DOHH2 (cell line): ENCODE results near the gene CDHR3.

Experiments
- H3F3A ChIP-seq: fragments of 200-600 bp; sonication (generic), shearing (Covaris generic); 2 replicates; pipeline ENCODE4 v1.6.0; 2016; ENCODE audit warnings: antibody characterized with exemption, mild to moderate bottlenecking; ENCODE audit not compliant: control insufficient read depth, insufficient read depth
- H3K27ac ChIP-seq: fragments of 200-600 bp; sonication (generic); 2 replicates; pipeline ENCODE4 v1.5.1; 2014; ENCODE audit warnings: low read depth, mild to moderate bottlenecking, low read length, moderate library complexity
- H3K27me3 ChIP-seq: fragments of 200-600 bp; sonication (generic); 2 replicates; pipeline ENCODE4 v1.6.1; 2014; ENCODE audit warnings: mild to moderate bottlenecking, low read length, mixed read lengths; ENCODE audit not compliant: control insufficient read depth
- H3K36me3 ChIP-seq: fragments of 200-600 bp; sonication (generic); 2 replicates; pipeline ENCODE4 v1.6.1; 2014; ENCODE audit warnings: mild to moderate bottlenecking, low read length, moderate library complexity, mixed read lengths; ENCODE audit not compliant: control insufficient read depth
- H3K4me1 ChIP-seq: fragments of 200-600 bp; sonication (generic); 2 replicates; pipeline ENCODE4 v1.6.1; 2014; ENCODE audit warnings: mild to moderate bottlenecking, low read length, mixed read lengths; ENCODE audit not compliant: control insufficient read depth
- H3K4me2 ChIP-seq: fragments of 200-600 bp; sonication (generic); 2 replicates; pipeline ENCODE4 v1.6.0; 2014; ENCODE audit warnings: mild to moderate bottlenecking, low read length, moderate library complexity
- H3K4me3 ChIP-seq: fragments of 200-600 bp; sonication (generic); 2 replicates; pipeline ENCODE4 v1.5.1; 2014; ENCODE audit warnings: mild to moderate bottlenecking, low read length, mixed read lengths
- H3K79me2 ChIP-seq: fragments of 200-600 bp; sonication (generic); 2 replicates; pipeline ENCODE4 v1.6.1; 2014; ENCODE audit warnings: mild to moderate bottlenecking, low read length, mixed read lengths; ENCODE audit not compliant: control insufficient read depth
- H3K9me2 ChIP-seq: fragments of 200-600 bp; sonication (generic); replicated peaks from 2 replicates; pipeline ENCODE4 v1.6.1; 2014; ENCODE audit warnings: mild to moderate bottlenecking, low read length, mixed read lengths; ENCODE audit not compliant: control insufficient read depth
- H3K9me3 ChIP-seq: fragments of 200-600 bp; sonication (generic); 2 replicates; pipeline ENCODE4 v1.6.1; 2014; ENCODE audit warnings: antibody characterized with exemption, low read length, mixed read lengths; ENCODE audit not compliant: control insufficient read depth, insufficient read depth
- H4K20me1 ChIP-seq: fragments of 200-600 bp; sonication (generic); 2 replicates; pipeline ENCODE4 v1.6.0; 2014; ENCODE audit warnings: low read depth, mild to moderate bottlenecking, antibody characterized with exemption, low read length, moderate library complexity; ENCODE audit not compliant: control insufficient read depth, insufficient read depth
- EZH2phosphoT487 ChIP-seq: fragments of 200-600 bp; sonication (generic); IDR thresholded peaks from 2 replicates; pipeline ENCODE4 v1.6.1; 2017; ENCODE audit warnings: borderline replicate concordance, mild to moderate bottlenecking, antibody characterized with exemption, low read length, moderate library complexity, mixed read lengths
- TF ChIP-seq, protein P1 (sequence below): fragments of 200-600 bp; sonication (generic); IDR thresholded peaks from one replicate; pipeline ENCODE4 v1.5.1; 2014; ENCODE audit warnings: antibody characterized with exemption, mild to moderate bottlenecking, low read depth, low read length; ENCODE audit not compliant: poor library complexity, severe bottlenecking

Gene CDHR3

DNA sequence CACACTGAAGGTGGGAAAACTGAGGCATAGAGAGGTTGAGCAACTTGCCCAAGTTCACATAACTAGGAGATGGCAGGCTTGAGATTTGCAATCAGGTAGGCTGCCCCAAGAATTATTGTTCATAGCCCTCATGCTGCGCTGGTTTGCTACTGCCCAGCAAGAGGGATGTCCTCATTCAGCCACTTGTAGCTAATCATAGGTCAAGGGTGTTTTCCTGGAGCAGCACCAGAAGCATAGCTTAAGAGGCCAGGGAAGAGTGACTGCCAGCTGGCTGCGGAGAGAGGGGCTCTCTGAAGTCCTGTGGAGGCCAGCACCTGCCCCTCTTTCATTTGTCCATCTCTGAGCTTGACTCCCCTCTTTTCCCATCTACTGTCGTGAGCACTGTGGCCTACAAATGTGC, 15.0 kb downstream of the CDHR3 start:
- Histone ChIP-seq H3K27me3 (peaks cover 29% of the 10 kb centered on the region), H4K20me1 (no peaks in the 10 kb centered on the region), H3K9me2 (no peaks in the 10 kb centered on the region), H3F3A (no peaks in the 10 kb centered on the region), H3K4me1 (no peaks in the 10 kb centered on the region), H3K4me3 (no peak overlapping the region), H3K4me2 (no peak overlapping the region), H3K27ac (no peak overlapping the region), H3K36me3 (no peaks in the 10 kb centered on the region), H3K79me2 (no peaks in the 10 kb centered on the region), H3K9me3 (no peaks in the 10 kb centered on the region)
- no peak for TF ChIP-seq EZH2phosphoT487
- TF ChIP-seq, protein P1, sequence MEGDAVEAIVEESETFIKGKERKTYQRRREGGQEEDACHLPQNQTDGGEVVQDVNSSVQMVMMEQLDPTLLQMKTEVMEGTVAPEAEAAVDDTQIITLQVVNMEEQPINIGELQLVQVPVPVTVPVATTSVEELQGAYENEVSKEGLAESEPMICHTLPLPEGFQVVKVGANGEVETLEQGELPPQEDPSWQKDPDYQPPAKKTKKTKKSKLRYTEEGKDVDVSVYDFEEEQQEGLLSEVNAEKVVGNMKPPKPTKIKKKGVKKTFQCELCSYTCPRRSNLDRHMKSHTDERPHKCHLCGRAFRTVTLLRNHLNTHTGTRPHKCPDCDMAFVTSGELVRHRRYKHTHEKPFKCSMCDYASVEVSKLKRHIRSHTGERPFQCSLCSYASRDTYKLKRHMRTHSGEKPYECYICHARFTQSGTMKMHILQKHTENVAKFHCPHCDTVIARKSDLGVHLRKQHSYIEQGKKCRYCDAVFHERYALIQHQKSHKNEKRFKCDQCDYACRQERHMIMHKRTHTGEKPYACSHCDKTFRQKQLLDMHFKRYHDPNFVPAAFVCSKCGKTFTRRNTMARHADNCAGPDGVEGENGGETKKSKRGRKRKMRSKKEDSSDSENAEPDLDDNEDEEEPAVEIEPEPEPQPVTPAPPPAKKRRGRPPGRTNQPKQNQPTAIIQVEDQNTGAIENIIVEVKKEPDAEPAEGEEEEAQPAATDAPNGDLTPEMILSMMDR = no peak

DNA sequence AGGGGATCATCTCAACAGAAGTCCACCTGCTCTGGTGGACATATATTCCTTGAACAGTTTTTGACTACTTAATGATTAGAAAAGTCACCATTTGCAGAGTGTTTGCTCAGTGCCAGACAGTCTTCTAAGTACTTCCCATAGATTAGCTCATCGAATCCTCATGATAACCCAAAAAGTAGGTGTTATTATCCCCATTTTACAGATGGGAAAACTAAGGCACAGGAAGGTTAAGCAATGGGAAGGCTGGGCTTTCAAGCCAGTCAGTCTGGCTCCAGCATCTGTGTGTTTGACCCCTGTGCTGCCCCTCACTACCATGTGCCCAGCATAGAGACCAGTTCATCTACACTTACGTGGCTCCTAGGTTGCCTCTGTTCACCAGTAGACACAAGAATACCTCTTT, 15.9 kb downstream of the CDHR3 start:
- Histone ChIP-seq H3K27me3 (peaks cover 25% of the 10 kb centered on the region), H3K9me2 (no peaks in the 10 kb centered on the region), H3K9me3 (no peaks in the 10 kb centered on the region), H4K20me1 (no peaks in the 10 kb centered on the region), H3K4me2 (no peak overlapping the region), H3K36me3 (no peaks in the 10 kb centered on the region), H3K27ac (no peak overlapping the region), H3F3A (no peaks in the 10 kb centered on the region), H3K4me3 (no peak overlapping the region), H3K4me1 (no peaks in the 10 kb centered on the region), H3K79me2 (no peaks in the 10 kb centered on the region)
- TF ChIP-seq, protein P1 = no peak
- no peak for TF ChIP-seq EZH2phosphoT487

DNA sequence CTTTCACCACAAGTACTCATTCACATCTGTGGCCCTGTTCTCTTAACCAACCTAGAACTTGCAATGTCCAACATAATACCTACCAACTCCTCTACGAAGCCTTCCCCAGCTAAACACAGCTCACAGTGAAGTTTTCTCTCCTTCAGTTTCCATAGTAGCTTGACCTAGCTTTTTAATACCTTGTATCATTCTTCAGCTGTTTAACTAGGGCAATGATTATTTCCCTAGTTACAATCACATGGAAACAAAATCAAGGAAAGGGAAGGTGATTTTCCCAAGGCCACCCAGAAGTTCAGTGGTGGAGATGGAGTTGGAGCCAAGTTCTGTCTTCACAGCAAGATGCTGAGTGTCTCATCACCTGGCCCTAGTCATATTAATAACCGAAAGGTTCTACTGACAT, 16.3 kb downstream of the CDHR3 start:
- Histone ChIP-seq H3K79me2 (no peaks in the 10 kb centered on the region), H3K36me3 (no peaks in the 10 kb centered on the region), H3K9me3 (no peaks in the 10 kb centered on the region), H3K4me1 (no peaks in the 10 kb centered on the region), H3K27me3 (peaks cover 25% of the 10 kb centered on the region), H3K9me2 (no peaks in the 10 kb centered on the region), H3K4me3 (no peak overlapping the region), H3F3A (no peaks in the 10 kb centered on the region), H3K4me2 (no peak overlapping the region), H4K20me1 (no peaks in the 10 kb centered on the region), H3K27ac (no peak overlapping the region)
- TF ChIP-seq, protein P1 = no peak
- no peak for TF ChIP-seq EZH2phosphoT487
